D721Med (cell line): ENCODE measurements around the gene CCDC30.

ENCODE experiments used
- DNase-seq: peaks from one replicate; pipeline ENCODE4 v3.0.0; 2011; ENCODE audit warnings: low spot score; ENCODE audit not compliant: insufficient read length
- FAIRE-seq: peaks from 2 replicates; lab custom pipeline; 2011; peaks lifted over from hg19 to GRCh38; lab: Jason Lieb, UNC
- TF ChIP-seq, protein P1 (sequence below): IDR thresholded peaks from 2 replicates; pipeline ENCODE4 v1.5.1; 2012; ENCODE audit warnings: mild to moderate bottlenecking, control low read depth; ENCODE audit not compliant: insufficient read depth; ENCODE audit errors: missing control alignments

The CCDC30 gene

DNA sequence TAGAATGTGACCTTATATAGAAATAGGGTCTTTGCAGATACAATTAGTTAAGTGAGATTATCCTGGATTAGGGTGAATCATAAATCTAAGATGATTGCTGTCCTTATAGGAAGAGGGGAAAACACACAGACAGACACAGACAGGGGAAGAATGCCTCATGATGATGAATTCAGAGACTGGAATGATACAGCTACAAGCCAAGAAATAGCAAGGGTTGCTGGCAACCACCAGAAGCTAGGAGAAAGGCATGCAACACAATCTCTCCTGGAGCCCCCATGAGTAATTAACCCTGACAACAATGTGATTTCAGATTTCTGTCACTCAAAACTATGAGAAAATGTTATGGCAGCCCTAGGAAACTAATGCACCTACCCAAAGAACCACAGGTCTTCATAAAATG, 176.0 kb downstream of the CCDC30 start:
- FAIRE-seq (peak; percentile 97), DNase-seq (no peak)
- TF ChIP-seq, protein P1, sequence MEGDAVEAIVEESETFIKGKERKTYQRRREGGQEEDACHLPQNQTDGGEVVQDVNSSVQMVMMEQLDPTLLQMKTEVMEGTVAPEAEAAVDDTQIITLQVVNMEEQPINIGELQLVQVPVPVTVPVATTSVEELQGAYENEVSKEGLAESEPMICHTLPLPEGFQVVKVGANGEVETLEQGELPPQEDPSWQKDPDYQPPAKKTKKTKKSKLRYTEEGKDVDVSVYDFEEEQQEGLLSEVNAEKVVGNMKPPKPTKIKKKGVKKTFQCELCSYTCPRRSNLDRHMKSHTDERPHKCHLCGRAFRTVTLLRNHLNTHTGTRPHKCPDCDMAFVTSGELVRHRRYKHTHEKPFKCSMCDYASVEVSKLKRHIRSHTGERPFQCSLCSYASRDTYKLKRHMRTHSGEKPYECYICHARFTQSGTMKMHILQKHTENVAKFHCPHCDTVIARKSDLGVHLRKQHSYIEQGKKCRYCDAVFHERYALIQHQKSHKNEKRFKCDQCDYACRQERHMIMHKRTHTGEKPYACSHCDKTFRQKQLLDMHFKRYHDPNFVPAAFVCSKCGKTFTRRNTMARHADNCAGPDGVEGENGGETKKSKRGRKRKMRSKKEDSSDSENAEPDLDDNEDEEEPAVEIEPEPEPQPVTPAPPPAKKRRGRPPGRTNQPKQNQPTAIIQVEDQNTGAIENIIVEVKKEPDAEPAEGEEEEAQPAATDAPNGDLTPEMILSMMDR = no peak

DNA sequence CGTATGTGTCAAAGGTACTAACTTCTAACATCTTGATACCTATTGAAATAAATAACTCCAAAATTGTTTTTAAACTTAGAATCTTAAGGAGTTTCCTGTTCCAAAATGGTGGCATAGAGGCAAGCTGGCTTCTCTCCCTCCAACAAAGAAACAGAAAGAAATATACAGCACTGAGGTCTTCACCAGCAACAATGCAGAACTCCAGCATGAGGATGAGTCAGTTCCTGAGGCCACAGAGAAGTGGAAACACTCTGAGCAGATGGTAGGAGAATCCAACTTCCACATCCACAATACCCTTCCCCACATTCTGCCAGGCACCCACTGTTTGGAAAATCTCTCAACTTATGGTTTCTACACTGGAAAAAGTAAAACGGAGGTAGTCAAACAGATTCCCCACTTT, 183.0 kb downstream of the CCDC30 start:
- DNase-seq = no peak
- FAIRE-seq = peak; percentile 29
- TF ChIP-seq, protein P1 = no peak

DNA sequence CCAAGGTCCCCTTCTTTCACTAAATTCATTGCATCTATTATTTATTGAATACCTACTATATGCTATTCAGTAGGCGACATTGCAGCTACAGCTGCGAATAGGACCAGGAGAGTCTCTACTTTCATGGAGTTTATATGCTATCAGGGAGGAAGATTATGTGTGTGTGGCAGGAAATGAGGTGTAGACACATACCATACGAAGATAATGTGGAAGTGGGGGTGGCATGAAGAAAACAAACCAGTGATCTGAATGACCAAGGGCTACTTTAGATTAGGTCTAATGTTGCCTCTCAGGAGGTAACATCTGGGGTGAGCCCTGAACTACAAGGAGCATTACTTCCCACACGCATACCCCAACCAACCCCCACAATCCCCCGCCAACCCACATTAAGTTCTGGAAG, 194.1 kb downstream of the CCDC30 start:
- TF ChIP-seq, protein P1 = no peak
- no peak for FAIRE-seq
- no peak for DNase-seq

DNA sequence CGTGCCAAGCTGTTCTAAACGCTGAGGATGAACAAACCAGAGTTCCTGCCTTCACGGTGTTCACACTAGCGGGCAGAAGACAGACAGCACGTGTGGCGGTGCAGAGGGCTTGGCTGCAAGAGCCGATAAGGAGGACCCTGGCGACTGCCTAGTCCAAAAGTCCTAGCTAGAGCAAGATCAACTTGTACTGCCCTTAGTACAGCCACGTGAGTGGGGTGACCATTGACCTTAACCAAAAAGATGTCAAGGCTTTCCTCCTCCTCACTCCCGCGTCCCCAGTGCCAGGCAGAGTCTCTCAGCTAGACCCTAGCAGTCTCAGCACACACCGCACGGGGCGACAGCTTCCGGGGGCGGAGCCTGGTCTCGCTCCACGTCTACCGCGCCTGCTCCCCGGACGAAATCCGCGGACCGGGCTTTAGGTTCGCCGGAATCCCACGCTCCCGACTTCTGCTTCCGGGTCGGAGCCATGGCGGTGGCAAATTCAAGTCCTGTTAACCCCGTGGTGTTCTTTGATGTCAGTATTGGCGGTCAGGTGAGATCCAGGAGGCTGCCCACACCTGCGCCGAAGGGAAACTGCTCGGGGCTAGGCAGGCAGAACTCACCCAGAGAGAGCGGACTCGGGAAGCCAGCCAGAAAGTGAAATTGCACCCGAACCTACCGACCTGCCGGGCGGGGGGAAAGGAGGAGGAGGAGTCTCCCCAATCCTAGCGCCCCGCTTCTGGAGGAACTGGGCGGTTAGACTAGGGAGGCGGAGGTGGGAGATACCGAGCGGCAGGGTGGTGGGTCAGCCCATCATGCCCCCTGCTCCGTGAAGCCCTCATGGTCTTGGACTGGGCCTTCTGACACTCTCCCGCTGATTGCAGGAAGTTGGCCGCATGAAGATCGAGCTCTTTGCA, 195.1 kb downstream of the CCDC30 start, which contains the start of gene PPIH:
Gene PPIH, plus strand, starts transcription at position 443 of the 896 bp plus-strand sequence. Its CDS starts 24 bp downstream, at position 467.
- TF ChIP-seq, protein P1 = no peak
- FAIRE-seq (no peak), DNase-seq (peak; percentile 59)

DNA sequence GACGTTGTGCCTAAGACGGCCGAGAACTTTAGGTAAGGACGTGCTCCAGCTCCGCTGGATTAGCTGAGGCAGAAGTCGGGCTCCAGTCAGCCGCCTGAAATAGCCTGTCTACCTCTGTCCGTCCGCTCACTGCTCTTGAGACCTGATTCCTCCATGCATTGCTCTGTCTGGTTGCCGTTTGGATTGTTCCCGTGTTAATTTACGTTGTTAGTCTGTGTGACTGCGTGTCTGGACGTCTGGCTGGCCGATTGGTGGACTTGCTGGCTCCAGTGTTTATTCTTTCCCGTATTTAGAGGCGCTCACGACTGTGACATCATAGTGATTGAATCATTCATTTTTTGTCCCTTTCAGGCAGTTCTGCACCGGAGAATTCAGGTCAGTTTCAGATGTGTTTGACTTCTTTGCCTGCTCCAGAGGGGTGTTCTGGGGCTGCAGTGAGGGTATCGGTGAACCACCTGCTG, 195.8 kb downstream of the CCDC30 start:
- TF ChIP-seq, protein P1 = no peak
- FAIRE-seq = no peak
- no peak for DNase-seq

DNA sequence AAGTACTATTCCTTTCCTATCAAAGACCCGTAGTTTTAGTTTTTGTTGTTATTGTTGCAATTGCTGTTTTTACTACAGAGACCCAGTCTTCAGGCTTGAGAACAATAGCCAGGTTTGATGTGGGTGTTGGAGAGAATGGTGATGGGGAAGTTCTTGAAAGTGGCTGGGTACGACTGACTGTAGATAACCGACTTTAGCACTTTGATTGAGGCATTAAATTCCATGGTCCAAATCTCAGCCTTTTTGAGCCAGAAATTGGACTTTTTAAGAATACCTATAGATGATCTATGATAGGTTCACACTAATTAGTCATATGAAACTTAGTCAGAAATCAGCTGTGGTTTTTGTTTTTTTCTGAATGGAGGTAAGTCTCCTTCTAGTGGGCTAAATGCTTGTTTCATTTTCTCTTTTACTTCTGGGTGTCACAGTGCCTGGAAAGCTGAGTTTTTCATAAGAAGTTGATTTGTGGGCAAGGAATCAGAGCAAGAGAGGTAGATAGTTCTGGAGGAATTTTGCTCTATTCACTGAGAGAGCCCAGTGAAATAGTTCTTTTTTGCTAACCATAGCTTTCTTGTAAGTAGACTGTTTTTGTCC, 197.9 kb downstream of the CCDC30 start:
- TF ChIP-seq, protein P1 = no peak
- FAIRE-seq (no peak), DNase-seq (no peak)
